NCI-H2196 treated with DMSO at 0.1 percent for 48 hours (cell line): Measurements from ENCODE around the gene PSTPIP1.
"Not testable (repeated sequence)": the region's sequence is repeated elsewhere in the genome, so short reads cannot be mapped to it uniquely, and the experiment has no call there.

ENCODE experiments used
- DNase-seq: peaks from one replicate; lab custom pipeline; 2025; ENCODE audit not compliant: unreplicated experiment; lab: John Stamatoyannopoulos, UW

PSTPIP1 gene

GRCh38 chr15:76994971-76995945 lies at the start of gene PSTPIP1:
TSS of gene PSTPIP1 (plus strand) at chr15:76995126. CDS start at chr15:76995574, 448 bp downstream.
- no peak for DNase-seq

GRCh38 chr15:76945494-76946093 lies 49.3 kb upstream of the PSTPIP1 start:
- DNase-seq, result no peak

- no peak for DNase-seq
Observed at GRCh38 chr15:76947454-76947853, 47.5 kb upstream of the PSTPIP1 start.

GRCh38 chr15:76951220-76951619 lies 43.7 kb upstream of the PSTPIP1 start:
- DNase-seq, result no peak

- no peak for DNase-seq
Observed at GRCh38 chr15:76953913-76954312, 41.0 kb upstream of the PSTPIP1 start.

- no peak for DNase-seq
Observed at GRCh38 chr15:76954744-76955143, 40.2 kb upstream of the PSTPIP1 start.

- DNase-seq, result no peak
Observed at GRCh38 chr15:76961268-76962011, 33.5 kb upstream of the PSTPIP1 start.

GRCh38 chr15:76962337-76963013 lies 32.5 kb upstream of the PSTPIP1 start:
- no peak for DNase-seq

GRCh38 chr15:76963596-76963995 lies 31.3 kb upstream of the PSTPIP1 start:
- no peak for DNase-seq

GRCh38 chr15:76964157-76964556 lies 30.8 kb upstream of the PSTPIP1 start:
- DNase-seq, result no peak

- not testable (repeated sequence) for DNase-seq
Observed at GRCh38 chr15:76966051-76966450, 28.9 kb upstream of the PSTPIP1 start.

GRCh38 chr15:76967067-76967466 lies 27.9 kb upstream of the PSTPIP1 start:
- DNase-seq, result no peak

- no peak for DNase-seq
Observed at GRCh38 chr15:76968306-76968705, 26.6 kb upstream of the PSTPIP1 start.

GRCh38 chr15:76972389-76973361 lies 22.3 kb upstream of the PSTPIP1 start:
- no peak for DNase-seq

- DNase-seq, result no peak
Observed at GRCh38 chr15:76973362-76973743, 21.6 kb upstream of the PSTPIP1 start.

GRCh38 chr15:76973906-76974305 lies 21.0 kb upstream of the PSTPIP1 start:
- no peak for DNase-seq

GRCh38 chr15:76974456-76975036 lies 20.4 kb upstream of the PSTPIP1 start:
- DNase-seq, result no peak

GRCh38 chr15:76976141-76976540 lies 18.8 kb upstream of the PSTPIP1 start:
- no peak for DNase-seq

GRCh38 chr15:76976572-76977270 lies 18.2 kb upstream of the PSTPIP1 start:
- DNase-seq, result no peak
